Stomach (tissue), 9 donors: ENCODE measurements around the gene ZDHHC7. TPM values are rescaled to one million over a fixed set of nuclear protein-coding genes. Genes with fewer than 3 reads are reported as not detected.
A peak's percentile ranks its signal among the peaks of the same experiment; 100 is the strongest.

ENCODE experiments used
- DNase-seq, 2 donors: peaks; one replicate each; pipeline versions ENCODE4 v3.0.0 to v3.0.0-alpha.2; 2013 to 2019
- H3K27ac ChIP-seq, 5 donors: fragments of 200-600 bp in 4 of 5; sonication (generic) in 4 of 5; one replicate each; pipeline ENCODE4 v1.5.1; 2013 to 2019; ENCODE audit warnings: mild to moderate bottlenecking in 1 of 5, moderate library complexity in 1 of 5
- H3K27me3 ChIP-seq, 3 donors: fragments of 200-600 bp; sonication (generic); one replicate each; pipeline ENCODE4 v1.5.1; 2017 to 2019; ENCODE audit warnings: mixed run types in 1 of 3
- H3K36me3 ChIP-seq, 4 donors: fragments of 200-600 bp; sonication (generic); 1 replicate in 3 of 4; 2 replicates in 1 of 4; pipeline ENCODE4 v1.5.1; 2016 to 2019
- H3K4me1 ChIP-seq, 4 donors: fragments of 200-600 bp; sonication (generic); one replicate each; pipeline ENCODE4 v1.5.1; 2016 to 2019
- H3K4me3 ChIP-seq, 4 donors: fragments of 200-600 bp; sonication (generic) in 3 of 4; one replicate each; pipeline ENCODE4 v1.5.1; 2016 to 2019; ENCODE audit warnings: mild to moderate bottlenecking in 1 of 4
- H3K9me3 ChIP-seq, 4 donors: fragments of 200-600 bp; sonication (generic); one replicate each; pipeline ENCODE4 v1.5.1; 2016 to 2019
- CTCF ChIP-seq, 7 experiments: fragments of 450-650 bp in 4 of 7; fragments of 200-600 bp in 3 of 7; sonication (generic) in 3 of 7; IDR thresholded peaks; one replicate each; pipeline ENCODE4 v1.5.1; 2016 to 2019; ENCODE audit warnings: antibody characterized with exemption in 7 of 7, control low read depth in 2 of 7, mild to moderate bottlenecking in 1 of 7
- EP300 ChIP-seq: sonication (generic); formaldehyde crosslinking; IDR thresholded peaks from one replicate; pipeline ENCODE4 v1.6.1; 2017; ENCODE audit warnings: antibody characterized with exemption
- POLR2A ChIP-seq, 4 donors: fragments of 450-650 bp; IDR thresholded peaks; one replicate each; pipeline ENCODE4 v1.6.1; 2016; ENCODE audit warnings: antibody characterized with exemption in 4 of 4, control low read depth in 2 of 4, mild to moderate bottlenecking in 1 of 4, moderate library complexity in 1 of 4
- POLR2AphosphoS5 ChIP-seq, 3 donors: sonication (generic); formaldehyde crosslinking; IDR thresholded peaks; one replicate each; pipeline ENCODE4 v1.6.1; 2016; ENCODE audit warnings: antibody characterized with exemption in 3 of 3
- WGBS, 5 donors: extraction: QIAGEN DNeasy Blood & Tissue Kit in 3 of 5; methylation state at CpG; one replicate each; pipeline versions ENCODE4 v1.1.5 to v1.1.7; 2013 to 2018; 5-methylcytosine and 5-hydroxymethylcytosine counted together
- intact Hi-C: fragments of 100-400 bp; cut with DNase I; formaldehyde crosslinking; loops from one replicate; pipeline ENCODE4 v1.15.1; 2023; ENCODE audit warnings: low total_unique reads
- polyA plus RNA-seq, 3 donors: library from polyadenylated mRNA; stranded (reverse); fragments of 200-250 nt; gene quantifications; one replicate each; pipeline ENCODE4 v1.2.3, GENCODE V29; 2013
- total RNA-seq, 5 donors: library from RNA; depleted of rRNA; stranded (reverse); fragments of >200 nt; gene quantifications; one replicate each; pipeline versions ENCODE4 v1.1.0 to v1.2.3, GENCODE V29; 2014 to 2016
- donor health status: healthy with polysubstance abuse.
- donor health status: Bipolar disorder and iron deficiency.
- donor health status: healthy.

ZDHHC7 gene
- total and polyA plus RNA-seq, 8 donors = 15.0 to 358 (median 56.2) TPM

- no peak overlapping the region for H3K4me3 ChIP-seq
- no peaks in the 10 kb centered on the region for H3K36me3 ChIP-seq
- peak in 1 of 2 donors; percentile 65 for DNase-seq
- intact Hi-C loops = no loop called here
- no peak overlapping the region for H3K27ac ChIP-seq
- H3K27me3 ChIP-seq = no peaks in the 10 kb centered on the region
- peaks cover 12 to 50% (median 26%) of the 10 kb centered on the region in 4 donors for H3K4me1 ChIP-seq
- WGBS, 5 donors = 83 to 93% (median 90%) methylated on average over 5 of the region's 5 CpGs
- H3K9me3 ChIP-seq = no peaks in the 10 kb centered on the region
- TF ChIP-seq CTCF (IDR thresholded peaks at IDR 0.05) (no peak), EP300 (no peak), POLR2A (IDR thresholded peaks at IDR 0.05) (no peak), POLR2AphosphoS5 (IDR thresholded peaks at IDR 0.05) (no peak)
These were observed 4.3 kb upstream of the ZDHHC7 start for GRCh38 chr16:85015481-85016187.

- TF ChIP-seq POLR2A (IDR thresholded peaks at IDR 0.05) (no peak), POLR2AphosphoS5 (IDR thresholded peaks at IDR 0.05) (peak in 1 of 3 donors; percentile 26), CTCF (IDR thresholded peaks at IDR 0.05) (no peak), EP300 (no peak)
- Histone ChIP-seq H3K4me3 (no peak overlapping the region), H3K27ac (peak overlapping the region in 3 of 5 donors; percentile 8 to 40 (median 10)), H3K4me1 (peaks cover 20 to 53% (median 31%) of the 10 kb centered on the region in 4 donors), H3K36me3 (no peaks in the 10 kb centered on the region), H3K27me3 (no peaks in the 10 kb centered on the region), H3K9me3 (no peaks in the 10 kb centered on the region)
- 23 to 52% (median 35%) methylated on average over 2 of the region's 2 CpGs for WGBS, 5 donors
- peak in 1 of 2 donors; percentile 69 for DNase-seq
- intact Hi-C loops = no loop called here
These were observed 3.0 kb upstream of the ZDHHC7 start for GRCh38 chr16:85014311-85014710.

GRCh38 chr16:85011846-85012284 lies 530 bp upstream of the ZDHHC7 start:
- 11 to 23% (median 17%) methylated on average over 17 of the region's 17 CpGs for WGBS, 5 donors
- intact Hi-C loops = no loop called here
- Histone ChIP-seq H3K36me3 (peaks cover 0 to 4% (median 0%) of the 10 kb centered on the region in 4 donors), H3K4me1 (peaks cover 38 to 77% (median 51%) of the 10 kb centered on the region in 4 donors), H3K4me3 (peak overlapping the region; percentile 65 to 85 (median 74)), H3K27ac (peak overlapping the region; percentile 94 to 98 (median 97)), H3K27me3 (no peaks in the 10 kb centered on the region), H3K9me3 (no peaks in the 10 kb centered on the region)
- TF ChIP-seq CTCF (IDR thresholded peaks at IDR 0.05) = no peak
- TF ChIP-seq POLR2AphosphoS5 (IDR thresholded peaks at IDR 0.05) = no peak
- no peak for TF ChIP-seq POLR2A (IDR thresholded peaks at IDR 0.05)
- no peak for TF ChIP-seq EP300
- no peak for DNase-seq

- H3K36me3 ChIP-seq = peaks cover 0 to 4% (median 0%) of the 10 kb centered on the region in 4 donors
- no peaks in the 10 kb centered on the region for H3K27me3 ChIP-seq
- no peak for TF ChIP-seq POLR2A (IDR thresholded peaks at IDR 0.05)
- TF ChIP-seq CTCF (IDR thresholded peaks at IDR 0.05) = no peak
- TF ChIP-seq POLR2AphosphoS5 (IDR thresholded peaks at IDR 0.05) = no peak
- TF ChIP-seq EP300 = no peak
- 14 to 33% (median 21%) methylated on average over 9 of the region's 9 CpGs for WGBS, 5 donors
- DNase-seq = no peak
- intact Hi-C loops = no loop called here
- H3K9me3 ChIP-seq = no peaks in the 10 kb centered on the region
- peak overlapping the region; percentile 94 to 98 (median 97) for H3K27ac ChIP-seq
- peaks cover 51 to 83% (median 65%) of the 10 kb centered on the region in 4 donors for H3K4me1 ChIP-seq
- H3K4me3 ChIP-seq = peak overlapping the region; percentile 65 to 85 (median 74)
These were observed 847 bp downstream of the ZDHHC7 start for GRCh38 chr16:85010446-85010930.
